Activated naive CD8-positive, alpha-beta T cell treated with anti-CD3 and anti-CD28 coated beads, Interleukin-2, amount 50 U/mL, for 24 hours (primary cell): ENCODE measurements around the gene TMIE.

Experiments used
- ATAC-seq: fragments of 150-1000 bp; cut with Tn5 transposase; one replicate; pipeline ENCODE4 v1.10.0; 2021
- DNase-seq: peaks from one replicate; pipeline ENCODE4 v3.0.0; 2021
- H3K27ac Mint-ChIP-seq: one replicate; pipeline ENCODE4 v1.8.0; 2021; ENCODE audit warnings: mild to moderate bottlenecking, mixed read lengths
- H3K27me3 Mint-ChIP-seq: one replicate; pipeline ENCODE4 v1.8.0; 2021; ENCODE audit warnings: mixed read lengths
- H3K36me3 Mint-ChIP-seq: one replicate; pipeline ENCODE4 v1.8.0; 2021; ENCODE audit warnings: low read depth, mixed read lengths
- H3K4me1 Mint-ChIP-seq: one replicate; pipeline ENCODE4 v1.8.0; 2021; ENCODE audit warnings: mixed read lengths
- H3K4me3 Mint-ChIP-seq: one replicate; pipeline ENCODE4 v1.8.0; 2021; ENCODE audit warnings: mild to moderate bottlenecking, moderate library complexity, mixed read lengths
- H3K9me3 Mint-ChIP-seq: one replicate; pipeline ENCODE4 v1.8.0; 2021; ENCODE audit warnings: mixed read lengths

Gene TMIE

GRCh38 chr3:46665763-46666452 is 35.3 kb upstream of the TMIE start:
- H3K9me3 Mint-ChIP-seq = no peaks in the 10 kb centered on the region
- no peaks in the 10 kb centered on the region for H3K4me1 Mint-ChIP-seq
- DNase-seq (no peak), ATAC-seq (no peak)
- H3K27me3 Mint-ChIP-seq = no peaks in the 10 kb centered on the region
- H3K4me3 Mint-ChIP-seq = no peak overlapping the region
- no peak overlapping the region for H3K27ac Mint-ChIP-seq
- H3K36me3 Mint-ChIP-seq = no peaks in the 10 kb centered on the region

- Mint-ChIP-seq H3K27me3 (no peaks in the 10 kb centered on the region), H3K4me3 (no peak overlapping the region), H3K4me1 (no peaks in the 10 kb centered on the region), H3K36me3 (no peaks in the 10 kb centered on the region), H3K27ac (no peak overlapping the region), H3K9me3 (no peaks in the 10 kb centered on the region)
- ATAC-seq (no peak), DNase-seq (no peak)
Observed at GRCh38 chr3:46666453-46666845, 34.7 kb upstream of the TMIE start.

- H3K4me1 Mint-ChIP-seq = no peaks in the 10 kb centered on the region
- no peaks in the 10 kb centered on the region for H3K27me3 Mint-ChIP-seq
- H3K27ac Mint-ChIP-seq = no peak overlapping the region
- no peak for ATAC-seq
- no peaks in the 10 kb centered on the region for H3K36me3 Mint-ChIP-seq
- no peaks in the 10 kb centered on the region for H3K9me3 Mint-ChIP-seq
- H3K4me3 Mint-ChIP-seq = no peak overlapping the region
- DNase-seq = no peak
Observed at GRCh38 chr3:46667061-46667621, 34.1 kb upstream of the TMIE start.

DNA sequence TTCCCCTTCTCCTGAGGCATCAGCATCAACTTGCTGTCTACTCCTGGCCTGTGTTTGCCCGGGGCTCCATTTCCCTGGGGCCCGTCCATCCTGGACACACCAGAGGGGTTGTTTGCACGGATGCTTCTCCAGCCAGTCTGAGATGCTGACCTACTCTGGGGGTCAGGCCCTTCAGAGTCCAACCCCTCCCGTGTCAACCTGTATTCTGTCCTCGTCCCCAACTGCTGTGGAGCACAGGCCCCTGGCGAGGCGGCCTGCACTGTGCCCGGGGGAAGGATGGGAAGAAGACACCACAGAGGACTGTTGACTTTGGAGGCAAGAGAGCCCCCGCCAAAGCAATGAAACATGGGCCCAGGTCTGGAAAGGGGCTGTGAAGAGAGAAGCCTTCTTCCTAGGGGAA is 33.5 kb upstream of the TMIE start:
- Mint-ChIP-seq H3K36me3 (no peaks in the 10 kb centered on the region), H3K9me3 (no peaks in the 10 kb centered on the region), H3K4me3 (no peak overlapping the region), H3K27me3 (no peaks in the 10 kb centered on the region), H3K4me1 (no peaks in the 10 kb centered on the region), H3K27ac (no peak overlapping the region)
- DNase-seq = no peak
- no peak for ATAC-seq

DNA sequence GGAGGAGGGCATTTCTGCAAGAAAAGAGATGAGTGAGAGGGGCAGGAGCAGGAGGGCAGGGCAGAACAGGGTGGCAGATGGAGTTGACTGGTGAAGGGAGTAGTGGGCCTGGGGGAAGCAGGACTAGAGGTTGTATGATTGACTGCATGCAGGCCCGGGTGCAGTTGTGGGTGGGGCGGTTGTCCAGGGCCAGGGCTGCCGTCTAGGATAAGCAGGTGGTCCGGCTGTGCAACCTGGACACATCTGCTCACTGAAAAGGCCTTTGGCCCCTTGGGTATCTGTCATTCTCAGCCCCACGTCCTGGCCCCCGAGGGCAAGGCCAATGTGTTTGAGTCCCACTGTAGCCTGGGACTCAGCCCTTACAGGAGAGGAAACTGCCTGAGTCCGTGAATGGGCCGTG is 33.1 kb upstream of the TMIE start:
- no peak overlapping the region for H3K4me3 Mint-ChIP-seq
- no peak for DNase-seq
- H3K36me3 Mint-ChIP-seq = no peaks in the 10 kb centered on the region
- no peaks in the 10 kb centered on the region for H3K4me1 Mint-ChIP-seq
- H3K27me3 Mint-ChIP-seq = no peaks in the 10 kb centered on the region
- H3K9me3 Mint-ChIP-seq = no peaks in the 10 kb centered on the region
- no peak overlapping the region for H3K27ac Mint-ChIP-seq
- ATAC-seq = no peak

GRCh38 chr3:46668591-46668990 is 32.6 kb upstream of the TMIE start:
- DNase-seq (no peak), ATAC-seq (no peak)
- Mint-ChIP-seq H3K4me1 (no peaks in the 10 kb centered on the region), H3K9me3 (no peaks in the 10 kb centered on the region), H3K27me3 (no peaks in the 10 kb centered on the region), H3K27ac (no peak overlapping the region), H3K4me3 (no peak overlapping the region), H3K36me3 (no peaks in the 10 kb centered on the region)

DNA sequence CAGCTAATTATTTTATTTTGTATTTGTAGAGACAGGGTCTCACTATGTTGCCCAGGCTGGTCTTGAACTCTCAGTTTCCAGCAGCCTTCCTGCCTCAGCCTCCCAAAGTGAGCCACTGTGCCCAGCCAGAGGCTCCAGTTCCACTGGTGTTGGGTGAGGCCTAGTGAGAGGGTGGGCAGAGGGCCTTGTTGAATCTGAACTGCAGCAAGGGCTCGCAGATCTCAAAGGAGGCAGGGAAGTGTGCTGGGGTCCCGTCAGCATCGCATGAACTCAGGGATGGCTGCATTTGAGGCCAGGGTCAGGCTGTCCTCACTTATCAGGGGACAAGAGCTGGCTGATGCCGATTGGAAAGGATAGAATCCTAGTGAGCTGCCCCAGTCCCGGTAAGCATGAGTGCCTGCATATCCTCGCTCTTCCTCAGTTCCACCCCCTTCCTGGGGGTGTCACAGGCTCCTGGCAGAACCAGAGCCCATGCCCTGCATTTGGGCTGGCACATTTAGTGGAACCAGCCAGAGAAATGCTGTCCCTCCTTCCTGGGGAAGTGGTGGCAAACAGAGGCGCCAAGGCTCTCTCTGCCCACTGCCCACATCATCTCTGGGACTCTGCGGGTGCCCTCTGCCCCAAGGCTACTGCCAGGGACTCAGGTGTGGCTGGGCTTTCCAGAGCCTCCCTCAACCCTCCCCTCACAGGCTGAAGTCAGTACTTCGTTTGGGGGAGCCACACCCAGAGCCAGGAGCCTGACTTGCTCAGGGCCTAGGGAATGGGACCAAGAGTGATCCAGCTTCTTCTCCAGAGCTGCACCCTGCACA is 31.8 kb upstream of the TMIE start:
- ATAC-seq (no peak), DNase-seq (no peak)
- no peak overlapping the region for H3K27ac Mint-ChIP-seq
- H3K9me3 Mint-ChIP-seq = no peaks in the 10 kb centered on the region
- H3K27me3 Mint-ChIP-seq = no peaks in the 10 kb centered on the region
- H3K36me3 Mint-ChIP-seq = no peaks in the 10 kb centered on the region
- no peak overlapping the region for H3K4me3 Mint-ChIP-seq
- H3K4me1 Mint-ChIP-seq = no peaks in the 10 kb centered on the region

GRCh38 chr3:46670000-46670890 is 30.9 kb upstream of the TMIE start:
- Mint-ChIP-seq H3K9me3 (no peaks in the 10 kb centered on the region), H3K4me3 (no peak overlapping the region), H3K27me3 (no peaks in the 10 kb centered on the region), H3K4me1 (no peaks in the 10 kb centered on the region), H3K27ac (no peak overlapping the region), H3K36me3 (no peaks in the 10 kb centered on the region)
- no peak for ATAC-seq
- DNase-seq = no peak

DNA sequence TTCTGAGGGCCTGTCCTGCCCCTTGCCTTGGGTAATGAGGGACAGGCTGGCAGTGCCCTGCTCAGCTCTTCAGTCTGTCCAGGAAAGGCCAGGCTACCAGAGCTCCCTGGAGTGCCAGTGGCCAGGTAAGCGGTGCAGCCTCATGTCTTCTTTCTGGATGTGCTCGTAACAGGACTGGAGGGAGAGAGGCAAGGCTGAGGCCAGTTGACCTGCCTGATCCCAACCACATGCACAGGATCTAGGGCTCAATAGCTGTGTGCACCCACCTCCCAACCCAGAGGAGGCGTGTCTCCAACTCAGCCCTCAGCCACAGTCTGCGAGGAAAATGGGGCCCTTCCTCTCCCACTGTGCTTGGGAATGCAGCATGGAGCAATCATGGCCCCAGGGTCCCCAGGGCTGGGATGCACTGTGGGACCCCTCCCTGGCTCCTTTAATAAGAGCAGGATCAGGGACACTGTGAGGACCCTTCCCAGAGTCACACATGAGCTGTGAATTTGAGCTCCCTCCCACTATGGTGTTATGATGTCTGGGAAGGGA is 30.2 kb upstream of the TMIE start:
- Mint-ChIP-seq H3K4me1 (no peaks in the 10 kb centered on the region), H3K27me3 (no peaks in the 10 kb centered on the region), H3K36me3 (no peaks in the 10 kb centered on the region), H3K4me3 (no peak overlapping the region), H3K9me3 (no peaks in the 10 kb centered on the region), H3K27ac (no peak overlapping the region)
- no peak for DNase-seq
- no peak for ATAC-seq

DNA sequence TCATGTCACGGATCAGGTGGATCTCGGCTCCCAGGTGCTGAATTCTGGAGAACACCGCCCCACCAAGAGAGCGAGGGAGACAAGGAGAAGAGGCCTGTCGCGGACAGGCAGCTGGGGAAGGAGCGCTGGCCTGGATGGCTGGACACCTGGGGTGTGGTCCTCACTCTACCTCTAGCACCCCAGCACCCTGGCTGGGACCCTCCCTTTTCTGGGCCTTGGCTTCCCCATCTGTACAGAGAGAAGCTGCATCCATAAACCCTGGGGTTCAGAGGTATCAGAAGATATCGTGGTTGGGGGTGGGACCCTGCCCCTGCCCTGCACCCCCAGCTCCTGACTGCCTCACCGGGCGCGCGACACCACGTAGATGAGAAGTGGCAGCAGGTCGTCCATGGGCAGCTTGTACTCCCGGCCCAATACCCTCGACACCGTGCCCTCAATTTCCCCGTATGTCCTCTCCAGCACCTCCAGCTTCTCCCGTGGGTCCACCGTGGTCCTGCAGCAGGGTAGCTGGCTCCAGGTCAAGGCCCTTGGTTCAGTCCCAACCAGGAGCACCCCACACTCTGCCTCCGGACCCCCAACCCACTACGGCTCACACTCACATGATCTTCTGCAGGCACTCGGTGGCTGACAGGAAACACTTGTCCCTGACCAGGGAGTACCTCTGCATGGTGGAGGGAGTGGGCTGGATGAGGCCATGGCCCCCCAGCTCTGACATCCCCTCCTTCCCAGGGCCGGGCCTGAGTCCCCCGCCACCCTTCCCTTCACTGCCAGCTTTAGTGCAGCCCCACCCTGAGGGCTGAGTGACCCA is 29.4 kb upstream of the TMIE start:
- H3K27ac Mint-ChIP-seq = no peak overlapping the region
- no peaks in the 10 kb centered on the region for H3K36me3 Mint-ChIP-seq
- H3K4me3 Mint-ChIP-seq = no peak overlapping the region
- H3K27me3 Mint-ChIP-seq = no peaks in the 10 kb centered on the region
- ATAC-seq = no peak
- no peak for DNase-seq
- H3K9me3 Mint-ChIP-seq = no peaks in the 10 kb centered on the region
- H3K4me1 Mint-ChIP-seq = no peaks in the 10 kb centered on the region

GRCh38 chr3:46672349-46672695 is 28.9 kb upstream of the TMIE start:
- H3K27ac Mint-ChIP-seq = no peak overlapping the region
- no peaks in the 10 kb centered on the region for H3K36me3 Mint-ChIP-seq
- no peaks in the 10 kb centered on the region for H3K27me3 Mint-ChIP-seq
- H3K4me3 Mint-ChIP-seq = no peak overlapping the region
- H3K9me3 Mint-ChIP-seq = no peaks in the 10 kb centered on the region
- no peak for DNase-seq
- no peaks in the 10 kb centered on the region for H3K4me1 Mint-ChIP-seq
- ATAC-seq = no peak

DNA sequence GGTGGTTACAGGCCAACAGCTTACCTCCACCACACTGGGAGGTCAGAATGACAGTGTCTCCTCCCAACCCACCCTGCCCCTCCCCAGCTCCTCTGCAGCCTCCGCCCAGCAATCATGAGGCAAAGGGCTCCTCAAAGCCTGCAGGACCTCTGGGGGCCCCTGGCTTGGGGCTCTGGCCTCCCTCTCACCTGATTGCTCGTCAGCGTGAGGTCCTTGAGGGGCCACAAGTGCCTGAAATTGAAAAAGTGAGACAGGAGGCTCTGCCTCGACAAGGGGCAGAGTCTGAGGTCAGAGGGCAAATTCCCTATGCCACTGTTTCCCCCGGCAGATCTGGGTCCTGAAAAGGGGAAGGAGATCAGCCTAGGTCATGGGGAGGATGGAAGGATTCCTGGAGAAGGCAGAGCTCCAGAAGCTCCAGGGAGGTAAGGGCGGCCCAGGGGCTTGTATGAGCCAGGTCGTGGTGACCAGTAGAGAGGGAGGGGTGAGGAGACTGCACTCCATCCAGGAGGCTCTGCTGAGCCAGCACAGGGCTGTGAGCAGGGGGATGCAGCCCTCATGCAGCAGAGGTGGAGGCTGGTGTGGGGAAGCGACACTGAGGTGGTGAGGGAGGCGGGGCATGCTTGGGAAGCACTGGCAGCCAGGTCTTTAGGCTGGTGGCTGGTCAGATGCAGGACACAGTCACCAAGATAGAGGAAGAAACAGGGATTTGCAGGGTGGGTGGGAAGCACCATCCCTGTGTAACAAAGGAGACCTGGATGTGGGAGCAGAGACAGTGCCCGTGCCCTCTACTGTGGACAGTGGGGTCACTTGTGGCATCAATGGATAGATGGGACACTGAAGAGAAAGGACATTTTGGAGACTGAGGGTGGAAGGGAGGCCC is 27.8 kb upstream of the TMIE start:
- Mint-ChIP-seq H3K27ac (no peak overlapping the region), H3K9me3 (no peaks in the 10 kb centered on the region), H3K27me3 (no peaks in the 10 kb centered on the region), H3K4me3 (no peak overlapping the region), H3K4me1 (no peaks in the 10 kb centered on the region), H3K36me3 (no peaks in the 10 kb centered on the region)
- DNase-seq = no peak
- no peak for ATAC-seq
